Mesendoderm (in vitro differentiated cells): ENCODE data around the gene ZP1.
"Not testable (repeated sequence)": the region's sequence is repeated elsewhere in the genome, so short reads cannot be mapped to it uniquely, and the experiment has no call there.

Experiments
- DNase-seq: peaks from one replicate; pipeline ENCODE4 v3.0.0; 2013
- H2AK5ac ChIP-seq: 2 replicates; pipeline ENCODE4 v1.6.1; 2013; ENCODE audit warnings: low read length, inconsistent platforms
- H2BK120ac ChIP-seq: 2 replicates; pipeline ENCODE4 v1.6.1; 2013; ENCODE audit warnings: low read depth, mild to moderate bottlenecking, low read length, moderate library complexity, mixed read lengths
- H2BK15ac ChIP-seq: replicated peaks from 2 replicates; pipeline ENCODE4 v1.6.1; 2013; ENCODE audit warnings: low read depth, mild to moderate bottlenecking, moderate library complexity
- H2BK5ac ChIP-seq: 2 replicates; pipeline ENCODE4 v1.6.1; 2013; ENCODE audit warnings: low read length, inconsistent platforms
- H3K18ac ChIP-seq: 2 replicates; pipeline ENCODE4 v1.6.1; 2013; ENCODE audit warnings: mild to moderate bottlenecking, low read length, mixed read lengths
- H3K23ac ChIP-seq: one replicate; pipeline ENCODE4 v1.6.1; 2013; ENCODE audit warnings: low read length
- H3K27ac ChIP-seq: 2 replicates; pipeline ENCODE4 v1.5.1; 2013; ENCODE audit warnings: low read depth, mild to moderate bottlenecking, inconsistent platforms, low read length, moderate library complexity
- H3K27me3 ChIP-seq: 2 replicates; pipeline ENCODE4 v1.6.1; 2013; ENCODE audit warnings: low read length, control low read depth, mild to moderate bottlenecking, inconsistent platforms; ENCODE audit not compliant: insufficient read depth, poor library complexity
- H3K36me3 ChIP-seq: 2 replicates; pipeline ENCODE4 v1.6.1; 2013; ENCODE audit warnings: low read length, inconsistent platforms; ENCODE audit not compliant: control insufficient read depth, insufficient read depth
- H3K4ac ChIP-seq: one replicate; pipeline ENCODE4 v1.6.1; 2013; ENCODE audit warnings: low read depth, mild to moderate bottlenecking, low read length, moderate library complexity
- H3K4me1 ChIP-seq: 2 replicates; pipeline ENCODE4 v1.6.1; 2013; ENCODE audit warnings: low read depth, low read length, inconsistent platforms; ENCODE audit not compliant: control insufficient read depth
- H3K4me2 ChIP-seq: 2 replicates; pipeline ENCODE4 v1.6.1; 2013; ENCODE audit warnings: low read length
- H3K4me3 ChIP-seq: 2 replicates; pipeline ENCODE4 v1.5.1; 2013; ENCODE audit warnings: mild to moderate bottlenecking, low read length
- H3K56ac ChIP-seq: one replicate; pipeline ENCODE4 v1.6.1; 2013; ENCODE audit warnings: low read length
- H3K79me1 ChIP-seq: 2 replicates; pipeline ENCODE4 v1.6.1; 2013; ENCODE audit warnings: low read length, inconsistent platforms
- H3K79me2 ChIP-seq: 2 replicates; pipeline ENCODE4 v1.6.1; 2013; ENCODE audit warnings: mild to moderate bottlenecking, low read length; ENCODE audit not compliant: control insufficient read depth, insufficient read depth
- H3K9ac ChIP-seq: 2 replicates; pipeline ENCODE4 v1.6.1; 2013; ENCODE audit warnings: low read length, inconsistent platforms
- H4K5ac ChIP-seq: one replicate; pipeline ENCODE4 v1.6.1; 2013; ENCODE audit warnings: low read length
- H4K8ac ChIP-seq: one replicate; pipeline ENCODE4 v1.6.1; 2013; ENCODE audit warnings: low read depth, mild to moderate bottlenecking, control low read depth, low read length, moderate library complexity
- WGBS: extraction: QIAGEN DNeasy Blood & Tissue Kit; methylation state at CpG from one replicate; pipeline ENCODE4 v1.1.7; 2013; ENCODE audit warnings: low lambda C conversion rate, missing lambda C conversion rate; ENCODE audit not compliant: insufficient coverage; ENCODE audit errors: extremely low coverage; 5-methylcytosine and 5-hydroxymethylcytosine counted together

The ZP1 gene

GRCh38 chr11:60905551-60906113 is 38.3 kb downstream of the ZP1 start:
- H4K5ac ChIP-seq, result no peak overlapping the region
- no peak overlapping the region for H2BK15ac ChIP-seq
- H3K27ac ChIP-seq, result peak overlapping the region; percentile 90
- H3K36me3 ChIP-seq, result peaks cover 15% of the 10 kb centered on the region
- no peak overlapping the region for H2BK120ac ChIP-seq
- no peaks in the 10 kb centered on the region for H3K4me1 ChIP-seq
- no peak overlapping the region for H2AK5ac ChIP-seq
- H3K4me3 ChIP-seq, result peak overlapping the region; percentile 72
- H3K27me3 ChIP-seq, result no peaks in the 10 kb centered on the region
- peak overlapping the region; percentile 83 for H3K9ac ChIP-seq
- no CpG with 5 or more reads among the region's 16 CpGs for WGBS
- H3K79me2 ChIP-seq, result peaks cover 38% of the 10 kb centered on the region
- H2BK5ac ChIP-seq, result no peak overlapping the region
- H3K4ac ChIP-seq, result peak overlapping the region; percentile 96
- peak; percentile 16 for DNase-seq
- H3K56ac ChIP-seq, result peak overlapping the region; percentile 98
- peak overlapping the region; percentile 65 for H3K18ac ChIP-seq
- peak overlapping the region; percentile 88 for H3K4me2 ChIP-seq
- H3K23ac ChIP-seq, result no peak overlapping the region
- no peak overlapping the region for H4K8ac ChIP-seq
- H3K79me1 ChIP-seq, result peaks cover 16% of the 10 kb centered on the region

- no CpG with 5 or more reads among the region's 75 CpGs for WGBS
- peak within 1 kb of the TSS; percentile 98 for H3K56ac ChIP-seq
- peak within 1 kb of the TSS; percentile 65 for H3K18ac ChIP-seq
- H3K9ac ChIP-seq, result peak within 1 kb of the TSS; percentile 83
- H4K5ac ChIP-seq, result no peak within 1 kb of the TSS
- H3K4me3 ChIP-seq, result peak within 1 kb of the TSS; percentile 72
- H3K36me3 ChIP-seq, result peaks cover 11% of the 10 kb centered on the region
- H2BK120ac ChIP-seq, result no peak within 1 kb of the TSS
- H3K4me1 ChIP-seq, result no peaks in the 10 kb centered on the region
- no peak within 1 kb of the TSS for H2AK5ac ChIP-seq
- peak within 1 kb of the TSS; percentile 88 for H3K4me2 ChIP-seq
- no peak within 1 kb of the TSS for H4K8ac ChIP-seq
- peaks cover 38% of the 10 kb centered on the region for H3K79me2 ChIP-seq
- no peaks in the 10 kb centered on the region for H3K27me3 ChIP-seq
- H3K23ac ChIP-seq, result no peak within 1 kb of the TSS
- no peak within 1 kb of the TSS for H2BK5ac ChIP-seq
- peak; percentile 98 for DNase-seq
- H3K4ac ChIP-seq, result peak within 1 kb of the TSS; percentile 96
- no peak within 1 kb of the TSS for H2BK15ac ChIP-seq
- H3K79me1 ChIP-seq, result peaks cover 16% of the 10 kb centered on the region
- peak within 1 kb of the TSS; percentile 90 for H3K27ac ChIP-seq
These were observed 39.0 kb downstream of the ZP1 start, which contains the start of gene PRPF19 for GRCh38 chr11:60906132-60906972. PRPF19 (minus strand) TSS chr11:60906585; CDS start chr11:60906382, 203 bp downstream.

- Histone ChIP-seq H3K27ac (no peak overlapping the region), H3K56ac (no peak overlapping the region), H3K9ac (no peak overlapping the region), H2BK5ac (no peak overlapping the region), H3K79me2 (peaks cover 24% of the 10 kb centered on the region), H4K8ac (no peak overlapping the region), H3K4me1 (peaks cover 1% of the 10 kb centered on the region), H3K27me3 (no peaks in the 10 kb centered on the region), H2BK15ac (no peak overlapping the region), H3K4me2 (no peak overlapping the region), H3K79me1 (peaks cover 2% of the 10 kb centered on the region), H4K5ac (no peak overlapping the region), H3K4me3 (no peak overlapping the region), H3K36me3 (no peaks in the 10 kb centered on the region), H2BK120ac (no peak overlapping the region), H3K18ac (no peak overlapping the region), H3K4ac (no peak overlapping the region), H3K23ac (no peak overlapping the region), H2AK5ac (no peak overlapping the region)
- no peak for DNase-seq
- no CpG with 5 or more reads among the region's 1 CpG for WGBS
These were observed 41.5 kb downstream of the ZP1 start for GRCh38 chr11:60908803-60909202.

- not testable (repeated sequence) for H3K27ac ChIP-seq, H2BK5ac ChIP-seq, H4K5ac ChIP-seq, H3K27me3 ChIP-seq, H3K4me3 ChIP-seq, H2BK15ac ChIP-seq, H3K23ac ChIP-seq, DNase-seq, H4K8ac ChIP-seq, H3K4ac ChIP-seq, H3K4me2 ChIP-seq, H3K9ac ChIP-seq, H3K4me1 ChIP-seq, H3K18ac ChIP-seq, H3K36me3 ChIP-seq, H2BK120ac ChIP-seq, H3K56ac ChIP-seq, H2AK5ac ChIP-seq, H3K79me1 ChIP-seq
- peaks cover 14% of the 10 kb centered on the region for H3K79me2 ChIP-seq
- no CpG with 5 or more reads among the region's 3 CpGs for WGBS
These were observed 42.4 kb downstream of the ZP1 start for GRCh38 chr11:60909680-60910280.

GRCh38 chr11:60910281-60910687 is 42.9 kb downstream of the ZP1 start:
- Histone ChIP-seq H2BK5ac (no peak overlapping the region), H3K18ac (no peak overlapping the region), H3K36me3 (no peaks in the 10 kb centered on the region), H2AK5ac (no peak overlapping the region), H3K27ac (no peak overlapping the region), H3K23ac (no peak overlapping the region), H3K4me2 (no peak overlapping the region), H3K4ac (no peak overlapping the region), H2BK15ac (no peak overlapping the region), H4K5ac (no peak overlapping the region), H3K4me3 (no peak overlapping the region), H3K56ac (no peak overlapping the region), H3K27me3 (no peaks in the 10 kb centered on the region), H3K4me1 (peaks cover 1% of the 10 kb centered on the region), H3K79me2 (peaks cover 9% of the 10 kb centered on the region), H2BK120ac (no peak overlapping the region), H3K79me1 (no peaks in the 10 kb centered on the region), H4K8ac (no peak overlapping the region), H3K9ac (no peak overlapping the region)
- no peak for DNase-seq
- WGBS, result no CpG with 5 or more reads among the region's 3 CpGs
